Gastroesophageal sphincter (tissue), 4 donors: ENCODE data around the gene SMC6. TPM values are rescaled to one million over a fixed set of nuclear protein-coding genes. Genes with fewer than 3 reads are reported as not detected.

Experiments used
- ATAC-seq: fragments of 150-250 bp; one replicate; pipeline ENCODE4 v1.9.1; 2016; ENCODE audit warnings: mild to moderate bottlenecking, moderate library complexity
- H3K27ac ChIP-seq, 4 donors: fragments of 200-600 bp; sonication (generic) in 3 of 4; 1 replicate in 3 of 4; 2 replicates in 1 of 4; pipeline ENCODE4 v1.5.1; 2016 to 2019
- H3K27me3 ChIP-seq: fragments of 200-600 bp; sonication (generic); one replicate; pipeline ENCODE4 v1.5.1; 2019
- H3K36me3 ChIP-seq, 2 donors: fragments of 200-600 bp; sonication (generic); one replicate each; pipeline ENCODE4 v1.5.1; 2019; ENCODE audit warnings: control low read depth in 1 of 2
- H3K4me1 ChIP-seq, 3 donors: fragments of 200-600 bp; sonication (generic); 1 replicate in 2 of 3; 2 replicates in 1 of 3; pipeline ENCODE4 v1.5.1; 2016 to 2019; ENCODE audit warnings: control low read depth in 2 of 3
- H3K4me3 ChIP-seq, 2 donors: fragments of 200-600 bp; sonication (generic); one replicate each; pipeline ENCODE4 v1.5.1; 2019; ENCODE audit warnings: mild to moderate bottlenecking in 1 of 2, moderate library complexity in 1 of 2
- H3K9me3 ChIP-seq, 3 donors: fragments of 200-600 bp; sonication (generic); one replicate each; pipeline ENCODE4 v1.5.1; 2017 to 2019; ENCODE audit warnings: control low read depth in 2 of 3
- CTCF ChIP-seq, 4 experiments: fragments of 200-600 bp in 2 of 4; fragments of 450-650 bp in 2 of 4; sonication (generic) in 1 of 4; IDR thresholded peaks; one replicate each; pipeline ENCODE4 v1.5.1; 2017 to 2019; ENCODE audit warnings: antibody characterized with exemption in 4 of 4, mild to moderate bottlenecking in 2 of 4, moderate library complexity in 2 of 4
- EP300 ChIP-seq: sonication (generic); formaldehyde crosslinking; IDR thresholded peaks from one replicate; pipeline ENCODE4 v1.6.1; 2017; ENCODE audit warnings: antibody characterized with exemption, mild to moderate bottlenecking
- POLR2A ChIP-seq, 2 donors: fragments of 450-650 bp; IDR thresholded peaks; one replicate each; pipeline ENCODE4 v1.6.1; 2017; ENCODE audit warnings: antibody characterized with exemption in 2 of 2, mild to moderate bottlenecking in 2 of 2, moderate library complexity in 1 of 2
- POLR2AphosphoS5 ChIP-seq: sonication (generic); formaldehyde crosslinking; IDR thresholded peaks from one replicate; pipeline ENCODE4 v1.6.1; 2017; ENCODE audit warnings: antibody characterized with exemption
- WGBS, 2 donors: methylation state at CpG; one replicate each; pipeline ENCODE4 v1.1.5; 2018; ENCODE audit warnings: low coverage in 1 of 2; 5-methylcytosine and 5-hydroxymethylcytosine counted together
- total RNA-seq, 4 donors: library from RNA; depleted of rRNA; stranded (reverse); fragments of >200 nt; gene quantifications; one replicate each; pipeline ENCODE4 v1.1.0, GENCODE V29; 2016

Gene SMC6
- total RNA-seq, 4 donors from 2014 or later: 11.2 to 16.7 (median 14.1) TPM

DNA sequence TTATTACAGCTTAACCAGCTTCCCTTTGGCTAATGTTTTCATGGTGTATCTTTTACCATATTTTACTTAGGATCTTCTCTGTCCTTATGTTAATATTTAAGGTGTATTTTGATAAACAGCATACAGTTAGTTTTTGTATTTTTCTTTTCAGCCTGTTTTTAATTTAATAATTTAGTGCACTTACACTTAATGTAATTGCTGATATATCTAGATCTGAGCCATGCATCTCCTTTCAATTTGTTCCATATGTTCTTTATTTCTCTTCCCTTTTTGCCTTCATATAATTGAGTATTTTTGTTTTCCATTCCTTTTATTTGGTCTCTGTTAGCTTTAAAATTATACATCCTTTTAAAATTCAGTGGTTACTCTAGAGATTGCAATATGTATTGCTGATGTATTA, 78.8 kb downstream of the SMC6 start:
- Histone ChIP-seq H3K4me3 (no peak overlapping the region), H3K4me1 (no peaks in the 10 kb centered on the region), H3K27ac (no peak overlapping the region), H3K36me3 (peaks cover 0 to 18% of the 10 kb centered on the region in 2 donors), H3K27me3 (no peaks in the 10 kb centered on the region), H3K9me3 (no peaks in the 10 kb centered on the region)
- TF ChIP-seq POLR2A (IDR thresholded peaks at IDR 0.05) (no peak), CTCF (IDR thresholded peaks at IDR 0.05) (no peak), POLR2AphosphoS5 (no peak), EP300 (no peak)
- ATAC-seq: no peak

- WGBS, 2 donors: 70 to 79% methylated on average over 7 of the region's 7 CpGs
- Histone ChIP-seq H3K9me3 (no peaks in the 10 kb centered on the region), H3K4me3 (no peak overlapping the region), H3K27ac (no peak overlapping the region), H3K36me3 (peaks cover 0 to 30% of the 10 kb centered on the region in 2 donors), H3K4me1 (no peaks in the 10 kb centered on the region), H3K27me3 (no peaks in the 10 kb centered on the region)
- TF ChIP-seq EP300 (no peak), POLR2AphosphoS5 (no peak), POLR2A (IDR thresholded peaks at IDR 0.05) (no peak), CTCF (IDR thresholded peaks at IDR 0.05) (no peak)
- no peak for ATAC-seq
Measured at GRCh38 chr2:17672583-17673317, 80.9 kb downstream of the SMC6 start.

DNA sequence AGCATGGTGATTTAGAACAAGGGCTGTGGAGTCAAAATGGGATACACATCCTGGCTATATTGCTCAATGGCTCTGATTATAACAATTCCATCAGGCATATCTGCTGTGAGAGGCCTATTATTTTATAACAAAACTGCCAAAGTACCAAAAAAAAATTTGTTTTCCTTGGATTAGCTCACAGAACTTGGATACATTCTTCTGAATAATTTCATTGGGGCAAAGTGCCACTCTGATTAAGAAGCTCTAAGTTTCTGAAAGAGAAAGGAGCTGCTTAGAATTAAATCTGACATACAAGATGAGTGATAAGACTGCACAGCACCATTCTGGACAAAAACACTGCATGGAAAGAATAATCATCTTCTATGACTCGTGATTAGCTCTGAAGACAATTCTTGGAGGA, 85.7 kb downstream of the SMC6 start:
- Histone ChIP-seq H3K9me3 (no peaks in the 10 kb centered on the region), H3K27me3 (no peaks in the 10 kb centered on the region), H3K4me3 (no peak overlapping the region), H3K27ac (no peak overlapping the region), H3K36me3 (peaks cover 0 to 66% of the 10 kb centered on the region in 2 donors), H3K4me1 (no peaks in the 10 kb centered on the region)
- 62 to 89% methylated on average over 1 of the region's 1 CpG for WGBS, 2 donors
- no peak for TF ChIP-seq EP300
- TF ChIP-seq POLR2A (IDR thresholded peaks at IDR 0.05): no peak
- no peak for TF ChIP-seq POLR2AphosphoS5
- ATAC-seq: no peak

DNA sequence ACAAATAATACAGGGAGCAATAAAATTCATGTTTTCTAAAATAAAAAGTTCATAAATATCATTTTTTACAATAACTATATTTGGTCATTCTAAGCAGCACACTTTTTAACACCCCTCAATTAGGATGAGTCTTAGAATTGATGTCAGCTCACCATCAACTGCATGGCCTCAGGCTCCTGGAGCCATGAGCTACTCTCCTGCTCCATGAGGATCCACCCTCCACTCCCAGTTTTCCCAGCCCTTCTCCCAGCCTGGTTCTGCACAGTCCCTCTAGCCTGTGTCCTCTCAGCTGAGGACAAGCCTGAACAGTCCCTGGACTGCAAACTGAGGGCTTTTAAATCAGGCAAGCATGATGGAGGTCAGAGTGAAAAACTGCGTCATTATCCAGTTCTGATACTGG, 89.1 kb downstream of the SMC6 start:
- Histone ChIP-seq H3K36me3 (peaks cover 0 to 65% of the 10 kb centered on the region in 2 donors), H3K9me3 (no peaks in the 10 kb centered on the region), H3K27ac (no peak overlapping the region), H3K4me1 (no peaks in the 10 kb centered on the region), H3K27me3 (no peaks in the 10 kb centered on the region), H3K4me3 (no peak overlapping the region)
- TF ChIP-seq EP300 (no peak), POLR2AphosphoS5 (no peak), CTCF (IDR thresholded peaks at IDR 0.05) (no peak), POLR2A (IDR thresholded peaks at IDR 0.05) (no peak)
- ATAC-seq: no peak
- WGBS, 2 donors: 100% methylated on average over 1 of the region's 1 CpG; no CpG with 5 or more reads in 1 of the 2 donors

GRCh38 chr2:17662723-17663122, 90.9 kb downstream of the SMC6 start:
- TF ChIP-seq POLR2A (IDR thresholded peaks at IDR 0.05) (no peak), EP300 (no peak), CTCF (IDR thresholded peaks at IDR 0.05) (no peak), POLR2AphosphoS5 (no peak)
- H3K36me3 ChIP-seq: peaks cover 0 to 58% of the 10 kb centered on the region in 2 donors
- no peaks in the 10 kb centered on the region for H3K27me3 ChIP-seq
- H3K4me1 ChIP-seq: no peaks in the 10 kb centered on the region
- H3K27ac ChIP-seq: no peak overlapping the region
- WGBS, 2 donors: 71 to 78% methylated on average over 1 of the region's 1 CpG
- no peaks in the 10 kb centered on the region for H3K9me3 ChIP-seq
- no peak overlapping the region for H3K4me3 ChIP-seq
- no peak for ATAC-seq
